Astrocyte of the cerebellum (primary cell): ENCODE results near the gene TUBB2B.

Experiments
- DNase-seq: peaks from one replicate; pipeline ENCODE4 v3.0.0-alpha.2; 2011; ENCODE audit warnings: low read depth
- H3K4me3 ChIP-seq: 2 replicates; pipeline ENCODE4 v1.5.1; 2011; ENCODE audit warnings: mild to moderate bottlenecking, low read depth, low read length, moderate library complexity
- in situ Hi-C: cut with HindIII; loops from 2 replicates; pipeline ENCODE4 v1.10.0; 2017; ENCODE audit warnings: low sequenced_read_pairs
- TF ChIP-seq, protein P1 (sequence below): IDR thresholded peaks from 2 replicates; pipeline ENCODE4 v1.5.1; 2012; ENCODE audit warnings: low read length, low read depth, moderate library complexity, mild to moderate bottlenecking; ENCODE audit errors: missing control alignments

The TUBB2B gene

DNA sequence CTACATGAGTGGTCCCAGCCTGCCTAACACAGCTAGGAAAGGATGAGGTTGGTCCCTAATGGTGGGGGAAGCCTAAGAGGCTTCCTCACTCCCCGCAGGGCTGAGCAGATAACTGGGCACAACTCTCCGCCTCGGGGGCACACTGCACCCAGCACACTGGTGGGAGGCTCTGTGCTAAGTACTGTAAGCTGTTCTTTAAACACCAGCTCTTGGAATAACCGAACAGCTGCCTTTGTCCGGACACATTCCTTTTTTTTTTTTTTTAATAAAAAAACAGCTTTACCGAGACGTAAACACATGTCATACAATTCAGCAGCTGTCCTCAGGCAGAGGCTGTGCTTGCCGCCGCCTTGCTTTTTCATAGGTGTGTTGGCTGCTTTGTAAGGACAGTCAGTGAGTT lies 38.2 kb upstream of the TUBB2B start:
- DNase-seq = no peak
- in situ Hi-C loops = no loop called here
- TF ChIP-seq, protein P1, sequence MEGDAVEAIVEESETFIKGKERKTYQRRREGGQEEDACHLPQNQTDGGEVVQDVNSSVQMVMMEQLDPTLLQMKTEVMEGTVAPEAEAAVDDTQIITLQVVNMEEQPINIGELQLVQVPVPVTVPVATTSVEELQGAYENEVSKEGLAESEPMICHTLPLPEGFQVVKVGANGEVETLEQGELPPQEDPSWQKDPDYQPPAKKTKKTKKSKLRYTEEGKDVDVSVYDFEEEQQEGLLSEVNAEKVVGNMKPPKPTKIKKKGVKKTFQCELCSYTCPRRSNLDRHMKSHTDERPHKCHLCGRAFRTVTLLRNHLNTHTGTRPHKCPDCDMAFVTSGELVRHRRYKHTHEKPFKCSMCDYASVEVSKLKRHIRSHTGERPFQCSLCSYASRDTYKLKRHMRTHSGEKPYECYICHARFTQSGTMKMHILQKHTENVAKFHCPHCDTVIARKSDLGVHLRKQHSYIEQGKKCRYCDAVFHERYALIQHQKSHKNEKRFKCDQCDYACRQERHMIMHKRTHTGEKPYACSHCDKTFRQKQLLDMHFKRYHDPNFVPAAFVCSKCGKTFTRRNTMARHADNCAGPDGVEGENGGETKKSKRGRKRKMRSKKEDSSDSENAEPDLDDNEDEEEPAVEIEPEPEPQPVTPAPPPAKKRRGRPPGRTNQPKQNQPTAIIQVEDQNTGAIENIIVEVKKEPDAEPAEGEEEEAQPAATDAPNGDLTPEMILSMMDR = no peak

DNA sequence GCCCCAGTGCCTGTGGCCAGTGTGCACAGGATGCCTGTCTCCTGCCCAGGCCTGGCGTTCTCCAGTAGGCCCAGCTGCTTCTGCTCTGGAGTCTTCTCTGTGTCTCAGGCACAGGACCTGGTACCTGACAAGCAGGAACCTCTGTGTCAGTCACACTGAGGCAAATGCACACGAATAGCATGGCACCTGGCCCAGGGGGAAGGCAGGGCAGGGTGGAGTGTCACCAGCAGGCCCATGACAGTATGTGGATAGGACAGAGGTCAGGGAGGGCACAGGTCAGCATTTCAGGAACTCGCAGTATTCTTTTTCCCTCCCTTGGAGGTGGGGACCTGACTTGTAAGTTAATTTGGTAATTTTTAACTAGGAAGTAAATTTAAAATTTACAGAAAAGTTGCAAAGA lies 36.9 kb upstream of the TUBB2B start:
- DNase-seq = no peak
- H3K4me3 ChIP-seq = no peak overlapping the region
- in situ Hi-C loops = no loop called here
- TF ChIP-seq, protein P1 = no peak

More for the DNA sequence above, 38.2 kb upstream of the TUBB2B start:
- H3K4me3 ChIP-seq = no peak overlapping the region

DNA sequence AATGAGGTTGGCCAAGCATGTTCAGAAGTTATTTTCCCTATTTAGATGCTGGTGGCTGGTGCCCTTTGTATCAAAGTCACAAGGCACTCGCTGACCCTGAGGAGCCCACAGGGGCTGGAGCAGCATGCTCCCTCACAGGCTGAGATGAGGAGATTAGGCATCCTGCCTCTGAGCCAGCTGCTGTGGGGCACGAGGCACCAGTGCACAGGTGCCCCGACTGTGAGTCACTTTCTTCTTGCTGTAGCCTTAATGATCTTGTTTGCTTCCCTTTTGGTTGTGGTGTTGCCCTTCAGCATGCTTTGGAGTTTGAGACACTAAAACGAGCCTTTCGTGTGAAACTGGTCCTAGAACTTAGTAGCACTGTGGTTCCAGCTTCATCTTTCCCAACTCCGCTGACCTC lies 35.6 kb upstream of the TUBB2B start:
- in situ Hi-C loops = no loop called here
- TF ChIP-seq, protein P1 = no peak
- H3K4me3 ChIP-seq = no peak overlapping the region
- no peak for DNase-seq

DNA sequence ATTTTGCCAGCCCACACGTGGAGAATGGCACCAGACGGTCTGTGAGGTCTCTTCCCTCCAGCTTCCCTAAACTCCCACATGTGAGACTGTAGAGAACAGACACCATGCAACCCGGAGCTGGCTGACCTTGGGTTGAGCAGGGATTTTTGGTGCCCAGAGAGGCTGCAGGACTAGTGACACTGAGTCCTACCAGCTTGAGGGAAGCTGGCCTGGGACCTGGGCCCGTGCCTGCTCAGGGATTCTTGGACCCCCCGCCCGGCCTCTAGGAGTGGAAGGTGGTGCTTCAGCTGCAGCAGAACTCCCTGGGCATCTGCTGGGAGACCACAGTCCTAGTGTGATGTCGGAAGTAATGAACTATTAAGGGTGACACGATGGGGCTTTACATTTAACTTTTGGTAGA lies 34.5 kb upstream of the TUBB2B start:
- in situ Hi-C loops = no loop called here
- no peak for DNase-seq

GRCh38 chr6:3261518-3261820 lies 34.0 kb upstream of the TUBB2B start:
- no peak for DNase-seq
- in situ Hi-C loops = no loop called here
- H3K4me3 ChIP-seq = no peak overlapping the region
- TF ChIP-seq, protein P1 = no peak

More for the DNA sequence above, 34.5 kb upstream of the TUBB2B start:
- TF ChIP-seq, protein P1 = no peak
- H3K4me3 ChIP-seq = no peak overlapping the region

- in situ Hi-C loops = no loop called here
- H3K4me3 ChIP-seq = no peak overlapping the region
- TF ChIP-seq, protein P1 = no peak
- DNase-seq = no peak
Observed at GRCh38 chr6:3260772-3261517, 33.5 kb upstream of the TUBB2B start.
